ENCODE data around the gene OXT.

The OXT gene

DNA sequence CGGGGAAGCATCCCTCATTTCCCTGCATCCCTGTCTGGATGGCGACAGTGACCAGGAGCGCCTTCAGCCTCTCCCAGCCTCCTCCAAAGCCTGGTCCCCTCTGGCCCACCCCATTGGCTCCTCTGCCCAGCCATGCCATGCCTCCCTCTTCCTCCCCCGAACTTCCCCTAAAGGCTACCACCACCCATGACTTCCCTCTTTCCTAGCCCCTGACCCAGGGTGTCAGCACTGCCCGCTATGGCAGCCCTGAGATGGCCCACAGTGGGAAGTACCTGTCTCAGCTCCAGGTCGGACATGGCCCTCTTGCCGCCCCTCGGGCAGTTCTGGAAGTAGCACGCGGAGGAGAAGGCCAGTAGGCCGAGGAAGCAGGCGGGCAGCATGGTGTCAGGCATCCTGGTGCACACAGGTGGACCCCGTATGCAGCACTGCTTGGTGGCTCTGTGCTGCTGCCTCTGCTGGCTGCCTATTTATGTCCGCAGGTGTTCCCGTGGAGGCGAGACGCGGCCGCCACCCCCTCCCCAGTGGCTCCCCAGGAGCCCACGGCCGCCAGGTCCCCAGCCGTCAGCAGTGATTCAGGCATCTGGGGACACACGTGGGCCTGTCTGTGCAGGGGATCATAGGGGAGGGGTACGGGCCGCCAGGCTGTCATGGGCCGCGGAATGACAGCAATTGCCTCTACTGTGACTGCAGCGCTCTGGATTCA lies 13.0 kb downstream of the OXT start, which contains the start of gene AVP:
TSS of gene AVP (minus strand) at position 442 of the 703 bp plus-strand sequence. CDS start at position 392, 50 bp downstream.
- DNase-seq (ENCODE audit: low read depth): no peak

DNA sequence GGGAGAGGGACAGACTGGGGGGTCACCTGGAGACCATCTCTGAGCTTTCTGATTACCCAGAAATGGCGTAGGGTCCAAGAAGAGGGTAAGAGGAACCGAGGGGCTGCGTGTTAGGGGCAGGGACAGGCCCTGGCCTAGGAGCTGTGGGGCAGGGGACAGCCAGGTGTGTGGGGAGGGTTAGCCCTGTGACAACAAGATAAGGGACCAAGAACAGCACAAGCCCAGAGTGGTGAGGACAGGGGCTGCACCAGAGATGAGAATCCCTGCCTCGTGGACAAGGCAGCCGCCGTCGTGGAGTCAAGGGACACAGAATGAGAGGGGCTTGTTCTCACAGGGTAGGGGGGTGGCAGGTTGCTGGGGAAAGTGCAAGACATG lies 13.6 kb downstream of the OXT start:
- DNase-seq (ENCODE audit: low read depth): no peak

DNA sequence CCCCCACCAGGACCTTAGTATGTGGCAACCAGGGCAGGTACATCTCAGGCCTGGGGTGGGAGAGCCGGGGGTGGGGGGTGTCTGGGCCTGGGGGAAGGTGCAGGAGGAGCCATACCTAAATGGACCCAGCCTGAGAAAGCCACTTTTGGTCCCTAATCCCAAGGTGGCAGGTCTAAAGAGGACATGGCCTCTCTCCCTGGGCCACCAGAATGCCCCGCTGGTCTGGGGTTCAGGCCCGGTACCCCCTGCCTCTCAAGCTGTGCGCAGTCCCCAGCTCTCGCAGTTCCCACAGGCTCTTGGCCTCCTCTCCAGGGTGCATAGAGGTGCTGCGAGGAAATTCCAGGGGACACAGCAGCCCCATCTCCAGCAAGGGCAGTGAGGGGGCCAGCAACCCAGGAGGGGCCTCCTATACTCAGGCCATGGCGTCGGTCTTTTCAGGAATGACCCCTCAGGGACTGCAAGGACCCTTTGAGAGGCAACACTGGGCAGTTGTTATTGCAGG lies 14.2 kb downstream of the OXT start:
- no peak for DNase-seq (ENCODE audit: low read depth)

DNA sequence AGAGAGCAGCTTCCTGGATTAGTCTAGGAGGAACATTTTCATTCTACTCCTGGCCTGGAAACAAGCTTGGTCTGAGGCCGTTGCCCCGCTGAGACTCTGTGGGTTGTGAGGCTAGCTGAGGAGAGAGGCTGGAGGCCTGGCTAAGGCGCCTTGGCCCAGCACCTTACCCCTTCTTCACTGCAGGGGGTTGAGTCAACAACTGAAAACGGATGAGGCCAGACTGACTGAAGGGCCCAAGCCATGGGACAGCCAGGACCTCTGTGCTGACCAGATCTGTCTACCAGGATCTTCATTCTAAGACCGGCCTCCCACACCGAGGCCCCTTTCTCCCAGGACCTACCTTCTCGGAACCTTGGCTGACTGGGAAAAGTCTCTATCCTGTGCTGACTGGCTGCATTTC lies 16.6 kb downstream of the OXT start:
- DNase-seq (ENCODE audit: low read depth): no peak

DNA sequence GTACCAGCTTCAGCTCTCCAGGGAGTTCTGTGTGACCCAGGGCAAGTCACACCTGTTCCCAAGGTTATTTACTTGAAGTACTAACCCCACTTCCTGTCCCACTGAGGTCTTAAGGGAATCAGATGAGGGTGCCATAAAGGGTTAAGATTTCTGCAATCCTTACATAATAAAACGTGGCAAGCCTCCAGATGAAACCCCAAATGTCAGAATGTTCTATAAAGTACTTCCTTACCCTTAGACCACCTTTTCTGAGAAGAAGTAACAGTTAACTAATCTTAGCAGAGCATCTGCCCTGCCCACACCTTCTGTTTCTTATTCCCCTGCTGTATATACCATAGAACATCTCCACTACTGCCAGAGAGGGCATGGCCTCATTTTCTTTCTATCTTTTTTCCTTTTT lies 19.1 kb downstream of the OXT start:
- no peak for DNase-seq (ENCODE audit: low read depth)

DNA sequence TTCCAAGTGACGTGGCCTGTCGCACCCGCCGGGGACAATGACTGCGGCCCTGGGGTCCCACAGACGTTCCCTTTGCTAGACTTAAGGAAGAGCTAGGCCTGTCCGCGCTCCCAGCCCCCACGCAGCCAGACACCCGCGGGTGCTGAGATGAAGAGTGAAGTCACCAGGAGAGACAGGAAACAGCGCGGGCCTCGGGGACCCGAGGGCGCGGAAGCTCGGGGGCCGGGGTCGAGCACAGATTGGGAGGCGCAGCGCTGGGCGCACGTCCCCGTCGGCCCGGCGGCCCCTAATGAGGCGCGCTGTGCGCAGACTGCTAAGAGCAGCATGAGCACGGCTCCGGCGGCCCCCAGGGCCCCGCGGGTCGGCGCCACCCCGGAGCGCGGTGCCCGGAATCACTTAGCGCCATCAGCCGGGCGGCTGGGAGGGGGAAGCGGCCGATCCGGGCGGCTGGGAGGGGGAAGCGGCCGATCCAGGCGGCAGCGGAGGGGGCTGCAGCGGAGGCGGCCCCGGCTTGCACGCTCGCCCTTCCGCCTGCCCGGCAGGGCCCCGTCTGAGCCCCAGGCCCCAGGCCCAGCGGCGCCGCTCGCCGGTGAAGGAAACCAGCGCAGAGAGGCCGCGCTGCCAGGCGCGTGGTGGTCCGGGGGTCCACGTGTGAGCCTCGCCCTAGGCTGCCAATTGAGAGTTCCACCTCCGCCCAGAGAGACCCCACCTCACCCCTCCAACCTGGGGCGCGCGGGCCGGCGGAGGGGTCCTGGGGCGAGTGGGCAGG lies 21.4 kb downstream of the OXT start:
- DNase-seq (ENCODE audit: low read depth): no peak

DNA sequence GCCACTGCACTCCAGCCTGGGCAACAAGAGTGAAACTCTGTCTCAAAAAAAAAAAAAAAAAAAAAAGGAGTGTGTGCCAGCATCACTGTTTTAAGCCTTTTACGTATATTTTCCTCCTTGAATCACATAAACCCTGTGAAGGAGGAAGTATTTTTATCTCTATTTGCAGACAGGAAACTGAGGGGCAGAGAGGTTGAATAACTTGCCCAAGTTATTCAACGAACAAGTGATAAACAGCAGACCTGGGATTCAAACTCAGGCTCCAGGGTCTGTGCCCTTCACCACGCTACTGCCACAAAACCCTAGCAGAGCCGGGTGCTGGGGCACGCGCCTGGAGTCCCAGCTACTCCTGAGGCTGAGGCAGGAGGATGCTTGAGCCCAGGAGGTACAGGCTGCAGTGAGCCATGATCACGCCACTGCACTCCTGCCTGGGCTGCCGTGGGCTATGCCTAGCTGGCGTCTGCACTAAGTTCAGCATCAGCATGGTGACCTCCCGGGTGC lies 22.5 kb downstream of the OXT start:
- no peak for DNase-seq (ENCODE audit: low read depth)

DNA sequence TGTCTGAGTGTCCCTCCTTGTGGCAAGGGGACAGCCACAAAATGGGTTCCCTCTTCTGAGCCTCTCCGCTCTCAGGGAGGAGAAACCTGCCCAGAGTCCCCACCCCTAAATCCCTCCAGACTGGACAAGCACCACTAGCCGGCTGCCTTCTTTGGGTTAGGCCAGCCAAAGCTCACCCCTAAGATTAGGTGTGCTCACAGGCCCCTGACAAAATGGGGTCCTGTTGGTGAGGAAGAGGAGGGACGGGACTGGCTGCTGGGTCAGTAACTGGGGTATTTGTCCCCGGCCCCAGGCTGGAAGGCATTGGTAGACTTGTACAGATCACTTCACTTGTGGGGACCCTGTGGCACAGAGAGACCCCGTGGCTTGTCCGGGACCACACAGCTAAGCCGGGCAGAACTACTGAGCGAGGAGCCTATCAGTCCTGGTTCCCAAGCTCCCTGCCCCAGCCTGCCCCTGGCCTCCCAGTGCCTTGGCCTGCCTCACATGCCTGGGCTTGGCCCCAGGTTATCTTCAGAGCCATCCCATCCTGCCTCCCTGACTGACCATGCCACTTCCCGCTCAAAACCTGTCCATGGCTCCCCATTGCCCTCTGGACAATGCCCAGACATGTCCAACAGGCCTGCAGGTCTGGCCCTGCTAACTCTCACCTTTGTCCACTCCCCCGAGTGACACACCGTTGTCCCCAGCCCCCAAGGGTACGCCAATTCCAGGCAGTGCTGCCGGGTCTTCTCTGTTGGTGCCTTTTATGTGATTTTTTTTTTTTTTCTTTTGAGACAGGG lies 23.6 kb downstream of the OXT start:
- no peak for DNase-seq (ENCODE audit: low read depth)

DNA sequence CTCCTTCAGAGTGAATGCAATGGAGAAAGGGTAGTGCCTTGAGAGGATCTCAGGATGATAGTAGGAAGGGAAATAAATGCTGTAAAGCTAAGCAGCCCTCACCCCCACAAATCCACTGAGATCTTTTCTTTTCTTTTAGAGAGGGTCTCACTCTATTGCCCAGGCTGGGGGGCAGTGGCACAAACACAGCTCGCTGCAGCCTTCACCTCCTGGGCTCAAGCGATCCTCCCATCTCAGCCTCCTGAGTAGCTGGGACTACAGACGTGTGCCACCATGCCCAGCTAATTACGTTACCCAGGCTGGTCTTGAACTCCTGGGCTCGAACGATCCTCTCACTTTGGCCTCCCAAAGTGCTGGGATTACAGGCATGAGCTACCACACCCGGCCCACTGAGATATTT lies 29.1 kb downstream of the OXT start:
- no peak for DNase-seq (ENCODE audit: low read depth)

DNA sequence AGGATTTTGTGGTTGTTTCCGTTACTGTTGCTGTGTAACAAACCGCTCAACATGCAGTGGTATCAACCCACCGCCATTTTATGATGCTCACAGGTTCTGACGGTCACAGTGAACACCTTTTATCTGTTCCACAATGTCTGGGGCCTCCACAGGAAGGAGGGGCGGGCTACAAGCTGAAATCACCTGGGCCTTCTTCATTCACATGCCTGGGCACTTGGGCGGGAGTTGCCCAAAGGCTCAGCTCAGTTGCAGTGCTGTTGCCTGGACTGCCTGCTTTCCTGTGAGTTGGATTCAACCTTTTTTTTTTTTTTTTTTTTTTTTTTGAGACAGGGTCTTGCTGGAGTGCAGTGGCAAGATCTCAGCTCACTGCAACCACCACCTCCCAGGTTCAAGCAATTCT lies 29.8 kb downstream of the OXT start:
- no peak for DNase-seq (ENCODE audit: low read depth)

DNA sequence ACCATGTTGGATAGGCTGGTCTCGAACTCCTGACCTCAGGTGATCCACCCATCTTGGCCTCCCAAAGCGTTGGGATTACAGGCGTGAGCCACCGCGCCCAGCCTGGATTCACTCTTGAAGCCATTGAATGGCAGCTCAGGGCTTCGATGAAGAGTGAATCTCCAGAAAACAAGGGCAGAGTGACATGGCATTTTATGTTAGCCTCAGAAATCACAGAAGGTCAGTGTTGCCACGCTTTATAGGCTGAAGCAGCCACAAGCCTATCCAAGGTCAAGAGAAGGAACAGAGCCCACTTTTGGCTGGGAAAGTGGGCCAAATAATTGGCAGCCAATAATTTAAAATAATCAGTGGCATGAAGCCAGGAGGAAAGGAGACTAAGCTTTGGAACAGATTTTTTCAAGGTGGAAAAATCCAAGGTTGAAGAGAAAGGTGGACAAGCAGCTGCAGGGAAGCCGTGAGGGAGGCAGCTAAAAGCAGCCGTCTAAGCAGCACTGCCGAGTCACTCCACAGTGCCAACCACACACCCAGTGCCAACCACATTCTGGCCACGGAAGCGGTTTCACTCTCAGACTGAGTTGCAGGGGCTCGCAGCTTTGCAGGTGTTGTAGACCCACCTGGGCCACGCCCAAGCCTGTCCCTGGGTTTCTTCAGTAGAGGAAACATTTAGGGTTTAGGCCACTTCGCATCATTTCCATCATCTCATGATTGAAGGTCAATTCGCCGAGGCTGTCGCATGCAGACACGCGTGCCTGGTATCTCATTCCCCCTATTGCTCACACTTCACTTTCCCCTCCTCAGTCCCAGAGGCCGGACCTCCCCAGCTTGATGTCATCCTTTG lies 30.5 kb downstream of the OXT start:
- DNase-seq (ENCODE audit: low read depth): no peak

DNA sequence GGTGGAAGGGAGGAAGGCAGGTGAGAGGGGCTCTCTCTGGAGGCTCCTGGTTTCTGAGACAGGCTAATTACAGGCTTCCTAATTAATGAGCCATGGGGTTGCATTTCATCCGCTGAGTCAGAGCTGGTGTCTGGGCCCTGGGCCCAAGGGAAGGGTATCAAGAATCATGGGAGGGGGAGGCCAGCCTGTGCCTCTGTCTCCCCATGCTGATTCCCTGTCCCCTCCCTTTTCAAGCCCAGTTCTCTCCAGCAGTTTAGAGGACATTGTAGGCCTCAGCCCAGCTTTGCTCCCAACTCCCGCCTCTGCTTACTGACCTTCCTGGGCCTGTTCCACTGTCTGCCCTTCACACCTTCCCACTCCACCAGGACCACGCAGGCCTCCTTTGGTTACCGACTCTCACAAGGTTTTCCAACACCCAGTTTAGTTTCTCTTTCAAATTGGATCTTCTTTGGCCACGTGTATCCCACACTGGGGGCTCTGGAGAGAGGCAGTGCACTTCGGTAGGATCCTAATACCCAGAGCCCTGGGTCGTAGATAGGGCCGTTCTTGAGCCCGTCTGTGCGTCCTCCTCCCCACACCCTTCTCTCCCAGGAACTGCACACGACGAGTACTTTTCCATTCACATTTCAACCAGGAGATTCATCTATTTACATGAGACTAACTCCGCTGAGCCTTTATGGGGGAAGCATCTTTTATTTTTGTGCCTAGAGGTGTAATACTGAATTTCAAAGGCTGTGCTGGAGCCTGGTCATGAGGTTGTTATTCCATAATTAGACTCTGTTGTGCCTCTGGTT lies 31.4 kb downstream of the OXT start:
- no peak for DNase-seq (ENCODE audit: low read depth)

DNA sequence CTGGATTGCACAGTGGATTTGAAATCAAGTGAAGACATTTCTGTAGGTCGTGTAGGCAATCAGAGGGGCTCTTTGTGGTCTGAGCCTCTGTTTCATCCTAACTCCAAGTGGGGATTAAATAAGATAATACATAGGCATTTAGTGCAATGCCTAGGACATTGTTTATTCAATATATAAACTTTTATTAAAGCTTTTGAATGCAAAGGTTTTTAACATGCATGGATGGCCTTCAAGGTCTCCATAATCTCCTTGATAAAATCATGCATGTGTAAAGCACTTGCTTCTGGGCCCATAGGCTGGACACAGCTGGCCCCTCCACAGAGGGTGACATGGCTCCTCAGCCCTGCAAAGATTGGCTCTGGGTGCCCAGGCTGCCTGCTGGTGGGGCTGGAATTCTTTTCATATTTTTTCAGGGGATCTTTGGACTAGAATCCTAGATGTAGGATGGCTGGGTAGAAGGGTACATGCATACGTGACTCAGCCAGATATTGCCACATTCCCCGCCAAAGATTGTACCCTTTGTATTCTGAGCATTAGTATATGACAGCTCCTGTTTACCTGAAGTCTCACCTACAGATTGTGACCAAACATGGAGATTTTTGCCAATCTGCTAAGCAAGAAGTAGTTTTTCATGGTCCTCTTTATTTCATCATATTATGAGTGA lies 32.1 kb downstream of the OXT start:
- no peak for DNase-seq (ENCODE audit: low read depth)

DNA sequence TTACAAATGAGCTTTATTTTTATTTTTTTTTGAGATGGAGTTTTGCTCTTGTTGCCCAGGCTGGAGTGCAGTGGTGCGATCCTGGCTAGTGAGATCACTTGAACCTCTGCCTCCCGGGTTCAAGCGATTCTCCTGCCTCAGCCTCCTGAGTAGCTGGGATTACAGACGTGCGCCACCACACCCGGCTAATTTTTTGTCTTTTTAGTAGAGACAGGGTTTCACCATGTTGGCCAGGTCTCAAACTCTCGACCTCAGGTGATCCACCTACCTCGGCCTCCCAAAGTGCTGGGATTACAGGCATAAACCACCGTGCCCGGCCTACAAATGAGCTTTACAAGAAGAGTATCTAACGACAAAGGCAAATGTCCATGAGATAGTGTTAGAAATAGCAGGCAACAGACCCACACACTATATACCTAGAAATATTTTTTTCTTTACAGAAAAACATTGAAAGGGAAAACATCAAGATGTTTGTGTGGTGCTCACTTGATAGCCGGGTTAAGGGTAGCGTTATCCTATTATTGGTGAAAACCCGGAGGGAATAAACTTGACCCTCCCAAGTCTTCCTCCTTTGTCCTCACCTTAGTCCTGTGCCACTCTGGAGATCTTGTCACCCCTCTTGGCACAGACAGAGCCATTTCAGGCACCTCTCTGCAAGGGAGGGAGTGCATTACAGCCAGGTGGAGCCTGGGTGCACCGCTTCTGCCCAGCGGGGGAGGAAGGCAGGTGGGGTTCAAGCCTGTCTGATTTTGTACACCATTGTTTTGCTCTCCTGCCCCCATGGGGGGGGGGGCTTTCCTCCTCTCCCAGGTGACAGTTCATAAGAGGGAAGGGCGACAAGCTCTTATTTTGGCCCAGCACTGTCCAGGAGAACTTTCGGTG lies 34.1 kb downstream of the OXT start:
- no peak for DNase-seq (ENCODE audit: low read depth)

DNA sequence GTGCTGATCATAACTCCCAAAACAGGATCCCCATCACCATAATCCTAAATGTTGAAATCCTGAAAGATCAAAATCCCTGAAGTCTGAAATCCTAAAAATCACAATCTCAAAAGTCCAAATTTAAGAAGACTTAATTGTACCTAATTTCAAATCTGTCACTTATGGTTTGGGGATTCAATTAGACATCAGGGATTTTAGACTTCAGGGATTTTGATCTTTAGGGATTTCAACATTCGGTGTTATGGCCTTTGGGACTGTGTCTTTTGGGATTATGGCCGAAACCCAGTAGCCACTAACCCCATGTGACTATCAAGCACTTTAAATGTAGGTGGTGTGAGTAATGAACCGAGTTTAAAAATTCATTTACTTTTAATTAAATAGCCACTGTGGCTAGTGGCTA lies 34.8 kb downstream of the OXT start:
- DNase-seq (ENCODE audit: low read depth): no peak

DNA sequence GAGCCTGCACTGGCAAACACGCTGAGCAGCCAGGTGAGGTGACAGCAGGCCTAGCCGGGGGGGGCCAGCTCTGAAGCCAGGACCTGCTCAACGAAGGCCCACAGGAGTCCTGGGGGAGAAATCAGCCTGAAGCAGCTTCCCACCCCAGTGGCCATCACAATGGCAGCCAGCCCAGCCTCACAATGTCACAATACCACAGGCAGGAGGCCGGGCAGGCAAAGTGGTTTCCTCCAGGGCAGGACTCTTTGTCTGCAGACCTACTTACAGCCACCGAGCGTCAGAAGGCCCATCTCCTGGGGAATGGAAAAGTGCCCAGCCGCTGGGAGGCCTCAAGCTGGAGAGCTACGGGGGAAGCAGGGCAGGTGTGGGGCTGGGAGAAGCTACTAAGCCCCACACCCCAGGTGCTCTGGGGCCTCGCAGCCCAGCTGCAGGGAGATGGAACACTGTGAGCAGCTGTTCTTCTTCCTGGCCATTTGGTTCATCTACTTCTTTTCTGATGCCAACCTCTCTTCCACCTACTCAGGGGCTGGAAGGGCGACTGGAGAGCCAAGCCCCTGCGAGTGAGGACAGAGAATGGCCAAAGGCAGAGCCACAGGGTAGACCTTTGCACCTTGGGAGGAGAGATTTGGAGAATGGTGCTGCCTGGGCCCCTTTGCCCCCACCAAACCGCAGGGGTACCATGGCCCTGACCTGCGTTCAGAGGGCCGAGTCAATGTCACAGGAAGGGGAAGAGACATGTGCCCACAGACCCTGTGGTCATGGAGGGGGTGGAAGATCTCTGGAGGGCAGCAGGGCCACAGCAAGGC lies 35.4 kb downstream of the OXT start:
- no peak for DNase-seq (ENCODE audit: low read depth)

DNA sequence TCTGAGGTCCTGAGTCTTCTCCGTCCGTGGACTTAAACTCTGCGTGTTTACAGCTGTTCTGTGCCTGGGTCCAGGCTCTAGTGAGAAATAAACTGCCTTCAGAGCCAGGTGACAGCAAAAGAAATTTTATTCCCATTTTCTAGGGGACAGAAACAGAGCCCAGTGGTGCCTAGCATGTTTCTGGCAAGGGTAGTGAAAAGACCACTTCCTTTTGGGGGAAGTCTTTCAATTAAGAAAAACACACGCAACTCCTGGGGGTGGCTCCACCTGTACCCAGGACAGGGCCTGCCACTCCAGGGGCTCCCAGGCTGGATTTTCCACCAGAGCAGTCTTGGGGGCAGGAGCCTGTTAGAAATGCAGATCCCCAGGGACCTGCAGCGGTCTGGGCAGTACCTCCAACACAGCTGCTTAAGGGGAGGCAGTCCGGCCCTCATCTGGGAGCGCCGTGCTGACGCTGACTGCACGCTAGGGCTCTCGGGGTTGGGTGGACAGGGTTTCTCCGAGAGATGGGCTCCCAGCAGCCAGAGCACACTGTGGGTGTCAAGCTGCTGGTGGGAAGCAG lies 36.1 kb downstream of the OXT start:
- DNase-seq (ENCODE audit: low read depth): no peak

Data from ELR (cell line).